GM18517 (cell line): ENCODE data around the gene ARF1.
A peak's percentile ranks its signal among the peaks of the same experiment; 100 is the strongest.

Experiments
- ATAC-seq: cut with Tn5 transposase; IDR thresholded peaks from one replicate; pipeline ENCODE4 v1.9.1; 2021; ENCODE audit warnings: mild to moderate bottlenecking, moderate library complexity; ENCODE audit not compliant: unreplicated experiment

Gene ARF1

DNA sequence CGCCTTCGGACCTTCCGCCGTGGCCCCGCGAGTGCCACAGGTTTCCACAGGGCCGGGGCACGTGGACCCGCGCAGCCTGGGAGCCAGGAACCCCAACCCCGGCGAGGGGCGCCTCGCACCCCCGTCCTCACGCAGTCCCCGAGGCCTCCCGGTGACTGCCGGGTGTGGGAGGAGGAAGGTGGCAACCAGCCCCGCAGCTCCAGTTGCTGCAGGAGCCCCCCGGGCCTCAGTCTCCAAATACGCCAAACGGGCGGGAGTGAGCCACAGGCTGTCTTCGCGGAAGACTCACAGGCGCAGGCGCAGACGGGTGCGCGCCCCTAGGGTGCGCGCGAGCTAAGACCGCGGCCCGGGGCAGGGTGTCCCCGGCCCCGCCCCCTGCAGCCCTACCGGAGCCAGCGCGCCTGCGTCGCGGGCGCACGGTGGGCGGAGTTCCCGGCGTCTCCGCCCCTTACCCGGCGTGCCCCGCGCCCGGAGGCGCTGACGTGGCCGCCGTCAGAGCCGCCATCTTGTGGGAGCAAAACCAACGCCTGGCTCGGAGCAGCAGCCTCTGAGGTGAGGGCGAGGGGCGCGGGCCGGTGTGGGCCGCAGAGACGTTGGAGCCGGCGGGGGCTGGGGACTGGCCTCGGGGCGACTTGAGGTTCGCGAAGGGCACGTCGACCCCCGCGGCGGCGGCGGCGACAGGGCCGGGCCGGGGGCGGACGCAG, at the start of gene ARF1:
ARF1 (plus strand) TSS at position 495 of the 704 bp plus-strand sequence. CDS start 14,407 bp downstream, outside the sequence.
- ATAC-seq: peak; percentile 69

DNA sequence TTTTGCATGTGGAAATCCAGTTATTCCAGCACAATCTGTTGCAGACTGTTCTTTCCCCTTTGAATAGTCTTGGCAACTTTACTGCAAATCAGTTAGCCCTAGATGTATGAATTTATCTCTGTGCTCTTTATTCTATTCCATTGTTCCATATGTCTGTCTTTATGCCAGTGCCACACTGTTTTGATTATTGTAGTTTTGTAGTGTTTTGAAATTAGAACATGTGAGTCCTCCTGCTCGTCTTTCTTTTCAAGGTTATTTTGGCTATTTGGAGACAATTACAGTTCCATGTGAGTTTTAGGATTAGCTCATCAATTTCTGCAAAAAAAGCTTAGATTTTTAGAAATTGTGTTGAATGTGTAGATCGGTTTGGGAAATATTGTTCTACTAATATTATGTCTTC, 49.1 kb upstream of the ARF1 start:
- no peak for ATAC-seq

DNA sequence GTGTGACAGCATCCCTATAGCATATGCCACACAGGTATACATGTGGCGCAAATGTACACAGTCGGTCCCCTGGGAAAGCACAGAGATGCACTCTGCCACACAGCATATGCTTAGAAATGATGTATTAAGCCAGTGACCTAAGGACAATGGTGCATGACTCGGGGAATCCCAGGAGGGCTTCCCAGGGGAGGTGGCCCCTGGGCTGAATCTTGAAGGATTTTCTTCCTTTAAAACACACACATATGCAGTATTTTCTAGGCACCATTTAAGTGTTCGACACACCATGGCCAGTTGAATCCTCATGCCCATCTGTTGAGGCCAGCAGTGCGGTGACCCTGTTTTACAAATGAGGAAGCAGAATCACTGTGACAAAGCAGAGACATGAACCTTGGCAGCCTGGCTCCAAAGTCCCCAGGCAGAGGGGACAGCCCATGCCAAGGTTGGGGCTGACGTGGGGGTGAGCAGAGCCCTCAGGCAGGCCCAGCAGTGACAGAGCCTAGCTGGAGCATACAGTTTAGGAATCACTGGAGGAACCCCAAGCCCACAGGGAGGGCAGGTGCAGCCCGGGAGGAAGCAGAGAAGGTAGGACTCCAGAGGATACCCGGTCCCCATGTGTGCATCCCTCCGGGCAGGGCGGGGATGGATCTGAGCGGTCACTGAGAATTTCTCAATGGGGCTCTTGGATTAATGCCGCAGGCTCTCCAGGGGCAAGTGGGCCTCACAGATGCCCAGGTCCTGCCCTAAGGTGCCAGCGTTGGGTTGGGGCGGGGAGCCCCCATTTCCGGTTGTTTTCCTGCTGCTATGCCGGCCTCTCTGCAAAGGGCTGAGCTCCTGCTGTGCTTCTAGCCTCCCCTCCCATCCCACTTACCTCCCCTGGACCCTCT, 47.3 kb upstream of the ARF1 start:
- ATAC-seq: no peak

DNA sequence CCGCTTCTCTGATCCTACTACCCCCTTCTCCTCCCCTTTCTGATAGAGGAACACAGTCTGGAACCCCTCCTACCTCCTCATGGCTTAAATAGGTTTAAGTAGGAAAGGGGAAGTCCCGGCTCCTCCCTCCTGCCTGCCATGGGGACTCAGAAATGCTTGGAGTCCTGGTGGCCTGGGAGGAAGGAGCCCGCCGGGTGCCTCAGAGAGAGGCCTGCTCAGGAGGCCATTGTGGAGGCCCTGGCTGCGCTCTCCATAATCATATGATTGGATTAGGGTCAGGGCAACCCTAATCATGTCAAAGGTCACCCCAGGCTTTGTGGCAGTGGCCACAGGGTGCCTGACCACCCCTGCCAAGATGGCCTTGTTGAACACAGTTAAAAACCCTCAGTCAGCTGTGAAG, 46.7 kb upstream of the ARF1 start:
- no peak for ATAC-seq

DNA sequence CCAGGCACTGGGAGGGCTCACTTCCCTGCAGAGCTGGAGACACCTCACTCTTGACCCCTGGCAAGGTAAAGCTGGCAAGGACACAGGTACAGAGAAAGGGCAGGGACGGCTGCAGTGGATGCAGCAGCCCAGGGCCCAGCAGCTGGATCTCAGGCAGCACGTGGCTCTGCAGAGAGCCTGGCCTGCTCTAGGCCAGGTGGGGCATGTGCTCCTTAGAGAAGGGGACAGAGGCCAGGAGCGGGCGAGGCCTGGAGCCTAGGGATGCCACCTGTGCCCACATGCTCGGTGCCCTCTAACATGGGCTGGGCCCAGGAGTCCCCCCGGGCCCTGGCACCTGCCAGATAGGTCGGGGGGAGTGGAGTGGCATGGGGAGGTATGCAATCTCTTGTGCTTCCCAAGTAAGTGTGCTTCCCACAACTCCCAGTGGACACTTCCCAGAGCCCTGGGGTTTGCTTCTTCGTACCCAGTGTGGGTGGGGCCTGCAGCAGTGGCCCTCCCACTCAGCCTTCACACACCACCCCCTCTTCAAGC, 45.7 kb upstream of the ARF1 start:
- ATAC-seq: no peak

DNA sequence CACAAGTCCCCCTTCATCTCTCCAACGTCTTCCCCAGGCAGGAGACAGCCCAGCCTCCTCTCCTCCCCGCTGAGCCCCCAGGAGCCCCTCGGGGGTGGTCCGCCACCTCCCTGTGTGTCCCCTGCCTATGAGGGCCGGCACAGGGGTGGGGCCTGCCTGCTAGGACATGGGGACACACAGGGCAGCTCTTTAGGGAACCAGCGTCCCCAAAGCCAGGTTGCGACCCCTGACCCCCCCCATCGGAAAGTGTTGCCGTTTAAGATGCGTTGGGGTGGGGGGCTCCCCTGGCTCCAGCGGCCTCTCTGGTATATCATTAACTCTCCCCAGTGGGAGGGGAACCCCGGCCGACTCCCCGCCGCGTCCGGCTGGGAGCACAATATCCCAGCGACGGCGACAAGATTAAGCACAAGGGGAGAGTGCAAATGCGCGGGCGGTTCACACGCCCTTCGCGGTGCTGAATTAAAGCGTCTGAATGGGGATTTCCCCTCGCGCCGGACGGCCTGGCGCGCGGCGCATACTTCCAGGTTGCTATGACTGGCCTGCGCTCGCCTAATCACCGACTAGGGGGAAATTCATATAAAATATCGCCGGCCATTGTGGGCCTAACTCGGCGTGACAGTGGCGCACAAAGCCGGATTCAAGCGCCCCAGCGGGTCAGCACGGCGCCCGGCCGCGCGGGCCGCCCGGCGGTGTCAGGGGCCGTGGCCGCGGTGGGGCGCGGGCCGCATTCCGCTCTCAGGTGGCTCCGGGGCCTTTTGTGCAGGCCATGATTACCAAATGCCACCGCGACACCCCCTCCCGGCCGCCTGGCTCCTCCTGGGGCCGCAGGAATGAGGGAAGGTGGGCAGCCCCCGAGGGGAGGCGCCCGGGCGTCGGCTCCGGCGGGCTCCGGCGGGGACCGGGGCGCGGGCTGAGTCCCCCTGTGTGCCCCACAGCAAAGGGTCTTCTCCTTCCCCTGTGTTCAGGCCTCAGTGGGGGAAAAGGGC, 44.8 kb upstream of the ARF1 start:
- peak; percentile 89 for ATAC-seq

DNA sequence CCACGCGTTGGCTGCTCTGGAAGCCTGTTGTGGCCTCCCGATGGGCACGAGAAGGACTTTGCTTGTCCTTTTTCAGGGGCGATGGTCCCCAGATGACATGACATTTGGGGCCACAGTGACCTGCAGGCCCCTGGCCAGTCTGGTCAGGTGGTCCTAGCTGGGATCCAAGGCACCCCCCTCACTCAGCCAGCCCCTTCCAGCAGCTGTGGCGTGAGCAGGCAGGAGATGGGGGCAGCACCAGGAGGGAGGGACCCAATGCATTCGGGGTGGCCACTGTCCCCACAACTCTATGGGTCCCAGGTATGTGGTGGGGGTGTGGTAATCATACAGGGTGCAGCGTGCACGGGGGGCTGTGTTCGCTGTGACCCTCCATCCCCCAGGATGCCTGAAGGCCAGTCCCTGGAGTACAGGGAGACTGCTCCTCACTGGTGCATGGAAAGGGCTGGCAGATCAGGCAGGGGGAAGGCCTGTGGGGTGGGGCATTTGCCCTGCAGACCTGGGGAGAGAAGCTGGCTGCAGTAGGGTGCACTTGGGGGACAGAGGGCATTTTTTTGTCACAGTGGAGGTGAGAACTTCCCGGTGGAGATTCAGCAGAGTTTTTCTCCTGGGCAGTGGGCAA, 44.0 kb upstream of the ARF1 start:
- no peak for ATAC-seq

DNA sequence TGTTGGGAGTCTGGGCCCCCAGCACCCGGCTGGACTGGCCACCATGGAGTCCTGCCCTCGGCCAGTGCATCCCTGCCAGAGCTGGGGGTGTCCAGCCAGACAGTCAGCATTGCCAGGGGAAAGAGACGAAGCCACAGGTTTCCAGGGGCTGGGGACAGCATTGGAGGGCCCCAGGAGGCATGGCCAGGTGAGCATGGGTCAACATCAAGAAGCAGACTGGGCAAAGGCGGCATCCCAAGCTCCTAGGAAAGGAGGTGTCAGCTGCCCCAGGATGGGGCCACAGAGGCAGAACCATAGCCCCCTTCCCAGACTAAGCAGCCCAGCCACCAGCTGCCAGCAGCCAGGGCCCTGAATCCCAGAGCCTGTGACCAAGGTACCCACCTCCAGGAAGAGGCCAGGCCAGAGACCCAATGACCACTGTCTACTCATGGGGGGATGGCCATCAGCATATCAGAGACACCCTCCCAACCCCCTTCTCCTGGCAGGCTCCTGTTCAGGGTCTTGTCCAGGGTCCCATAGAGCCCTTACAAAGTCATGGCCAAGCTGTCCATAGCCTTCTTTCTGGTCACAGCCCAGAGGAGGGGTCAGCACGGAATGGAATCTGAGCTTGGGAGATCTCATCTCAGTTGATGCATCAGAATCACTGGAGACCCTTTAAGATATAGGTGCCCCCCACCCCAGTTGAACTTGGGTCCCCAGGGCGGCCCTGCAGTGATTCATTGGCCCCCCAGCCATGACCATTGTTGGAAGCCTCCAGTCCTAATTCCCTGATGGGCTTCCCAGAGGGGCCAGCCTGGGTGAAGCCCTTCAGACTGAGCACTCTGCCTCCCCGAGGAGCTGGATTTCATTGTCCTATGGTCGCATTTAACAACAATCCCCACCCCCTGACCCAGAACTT, 43.3 kb upstream of the ARF1 start:
- no peak for ATAC-seq

DNA sequence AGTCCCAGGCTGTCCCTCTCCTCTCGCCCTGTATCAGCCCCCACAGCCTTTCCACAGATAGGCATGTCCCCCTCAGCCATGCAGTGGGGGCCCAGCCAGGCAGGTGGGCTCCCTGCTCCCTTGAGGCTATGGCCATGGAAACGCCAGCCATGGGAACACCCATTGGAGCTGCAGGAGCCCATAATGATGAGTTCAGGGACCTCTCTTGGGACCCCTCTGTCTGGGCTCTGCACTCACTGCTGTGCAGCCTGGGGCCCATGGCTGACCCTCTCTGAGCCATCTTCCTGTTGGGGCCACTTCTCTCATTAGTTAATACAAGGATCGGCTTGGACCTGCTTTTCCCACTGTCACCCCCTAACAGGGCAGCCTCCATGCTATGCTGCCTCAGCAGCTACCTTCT, 42.5 kb upstream of the ARF1 start:
- no peak for ATAC-seq

DNA sequence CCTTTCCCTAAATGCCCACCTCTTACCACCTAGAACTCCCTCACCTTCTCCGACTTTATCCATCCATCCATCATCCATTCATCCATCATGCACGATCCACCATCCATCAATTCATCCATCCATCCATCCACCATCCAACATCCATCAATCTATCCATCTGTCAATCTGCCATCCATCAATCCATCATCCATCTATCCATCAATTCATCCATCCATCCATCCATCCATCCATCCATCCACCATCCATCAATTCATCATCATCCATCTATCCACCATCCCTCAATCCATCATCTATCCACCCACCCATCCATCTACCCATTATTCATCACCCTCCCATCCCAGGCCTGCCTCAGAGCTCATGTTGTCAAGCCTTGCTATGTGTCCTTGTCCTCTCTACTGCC, 41.2 kb upstream of the ARF1 start:
- ATAC-seq: no peak

DNA sequence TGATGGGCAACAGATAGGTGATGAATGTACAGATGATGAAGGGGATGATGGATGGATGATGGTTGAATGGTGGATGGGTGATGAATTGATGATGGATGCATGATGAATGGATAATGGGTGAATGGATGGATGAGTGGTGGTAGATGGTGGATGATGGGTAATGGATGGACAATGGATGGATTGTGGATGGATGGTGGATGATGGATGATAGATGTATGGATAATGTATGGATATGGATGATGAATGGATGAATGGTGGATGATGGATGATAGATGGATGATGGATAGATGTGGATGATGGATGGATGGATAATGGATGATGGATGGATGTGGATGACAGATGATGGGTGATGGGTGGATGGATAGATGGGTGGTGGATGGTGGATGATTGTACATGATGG, 40.0 kb upstream of the ARF1 start:
- ATAC-seq: no peak

DNA sequence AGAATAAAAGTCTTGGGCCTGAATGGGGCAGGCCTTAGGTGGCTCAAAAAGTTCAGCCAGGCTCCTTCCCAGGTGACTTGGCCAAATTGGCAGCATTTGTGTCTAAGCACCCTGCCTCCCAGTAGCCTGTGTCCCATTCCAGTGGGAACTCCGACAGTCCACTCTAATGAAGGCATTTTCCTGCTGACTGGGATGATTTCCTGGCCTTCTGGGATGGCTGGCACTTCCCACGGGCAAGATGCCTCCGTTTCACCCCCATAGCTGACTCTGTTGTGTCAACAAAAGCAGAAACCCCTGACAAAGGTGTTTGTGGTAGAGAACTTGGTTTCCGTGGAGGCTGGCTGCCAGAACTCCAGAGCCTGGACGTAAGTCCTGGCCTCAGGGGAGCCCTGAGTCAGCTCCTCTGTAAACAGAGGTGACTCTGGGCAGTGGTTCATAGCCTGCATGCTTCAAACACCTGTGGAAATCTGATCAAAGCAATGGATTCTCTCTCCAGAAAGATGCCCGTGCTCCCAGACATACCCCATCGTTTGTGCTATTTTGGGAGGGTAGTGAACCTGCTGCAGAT, 39.1 kb upstream of the ARF1 start:
- ATAC-seq: no peak

DNA sequence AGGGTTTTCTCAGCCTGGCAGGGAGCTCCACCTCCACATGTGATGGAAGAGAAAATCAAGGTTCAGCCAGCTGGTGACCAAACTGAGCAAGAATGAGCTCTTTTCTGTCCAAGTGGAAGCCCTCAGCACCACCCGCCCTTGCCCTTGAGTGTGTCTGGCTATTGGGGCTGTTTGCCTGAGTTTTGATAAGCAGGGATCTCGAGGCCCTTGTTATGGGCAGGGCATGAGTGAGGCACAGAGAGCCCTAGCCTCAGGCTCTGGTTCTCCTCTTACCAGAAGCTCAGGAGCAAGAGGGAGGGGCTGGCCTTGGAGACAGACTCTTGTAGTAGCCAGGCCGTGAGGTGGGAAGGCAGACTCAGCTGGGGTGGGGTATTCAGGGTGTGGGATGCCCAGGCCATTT, 37.5 kb upstream of the ARF1 start:
- ATAC-seq: no peak

DNA sequence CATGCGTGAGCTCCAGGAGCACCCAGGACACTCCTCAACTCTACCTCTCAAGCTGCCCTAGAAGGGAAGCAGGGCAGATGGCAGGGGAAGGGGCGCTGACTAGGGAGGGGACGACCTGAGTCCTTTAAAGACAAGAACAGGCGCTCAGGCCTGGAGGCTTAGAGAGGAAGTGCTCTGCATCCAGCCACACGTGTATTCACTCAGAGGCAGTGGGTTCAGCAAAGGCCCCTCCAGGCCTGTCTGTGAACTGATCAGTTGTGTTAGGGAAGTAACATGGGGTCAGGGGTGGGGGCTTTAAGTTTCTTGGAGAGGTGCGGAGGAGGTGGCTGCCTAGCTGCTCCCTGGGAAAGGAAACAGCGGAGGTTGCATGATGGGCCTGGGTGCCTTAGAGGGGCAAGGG, 37.1 kb upstream of the ARF1 start:
- ATAC-seq: no peak

DNA sequence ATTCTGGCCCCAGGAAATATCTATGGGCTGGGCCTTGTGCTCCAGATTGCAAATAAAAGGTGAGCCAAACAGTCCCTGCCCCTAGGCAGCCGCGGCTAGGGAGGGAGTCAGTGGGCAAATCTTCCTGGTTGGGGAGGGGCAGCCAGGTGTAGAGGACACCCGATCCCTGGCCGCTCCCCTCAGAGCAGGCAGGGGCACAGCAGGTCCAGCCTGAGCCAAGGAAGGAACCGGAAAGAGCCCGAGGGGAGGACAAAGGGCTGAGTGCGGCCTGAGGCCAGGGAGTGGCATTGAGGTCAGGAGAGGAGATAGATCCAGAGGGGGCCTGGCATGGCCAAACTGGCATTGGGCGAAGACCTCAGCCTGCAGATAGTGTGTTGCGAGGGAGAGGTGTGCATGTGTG, 36.6 kb upstream of the ARF1 start:
- ATAC-seq: no peak

DNA sequence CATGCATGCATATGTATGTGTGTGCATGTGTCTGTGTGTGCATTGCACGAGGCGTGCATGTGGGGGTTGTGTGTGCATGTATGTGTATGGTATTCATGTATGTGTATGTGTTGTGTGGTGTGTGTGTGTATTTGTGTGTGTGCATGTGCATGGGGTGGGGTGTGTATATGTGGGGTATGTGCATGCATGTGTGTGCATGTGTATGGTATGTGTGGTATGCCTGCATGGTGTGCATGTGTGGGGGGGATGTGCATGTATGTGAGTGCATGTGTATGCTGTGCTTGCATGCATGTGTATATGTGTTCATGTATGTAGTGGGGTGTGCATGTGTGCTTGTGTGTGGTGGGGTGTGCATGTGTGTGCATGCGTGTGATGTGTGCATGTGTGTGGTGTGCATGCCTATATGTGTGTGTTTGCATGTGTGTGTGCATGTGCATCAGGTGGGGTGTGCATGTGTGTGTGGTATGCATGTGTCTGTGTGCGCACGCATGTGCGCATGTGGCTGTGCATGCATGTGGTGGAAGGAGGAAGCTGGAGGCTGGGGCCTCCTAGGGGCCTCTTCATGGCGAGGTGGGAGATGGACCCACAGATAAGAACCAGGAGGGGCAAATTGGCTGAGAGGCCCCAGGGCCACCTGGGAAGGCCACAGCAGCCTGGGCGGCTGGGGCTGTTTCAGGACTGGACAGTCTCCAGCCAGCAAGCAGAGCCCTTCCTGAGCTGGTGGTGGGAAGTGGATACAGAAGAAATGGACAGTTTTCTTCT, 35.9 kb upstream of the ARF1 start:
- ATAC-seq: no peak

DNA sequence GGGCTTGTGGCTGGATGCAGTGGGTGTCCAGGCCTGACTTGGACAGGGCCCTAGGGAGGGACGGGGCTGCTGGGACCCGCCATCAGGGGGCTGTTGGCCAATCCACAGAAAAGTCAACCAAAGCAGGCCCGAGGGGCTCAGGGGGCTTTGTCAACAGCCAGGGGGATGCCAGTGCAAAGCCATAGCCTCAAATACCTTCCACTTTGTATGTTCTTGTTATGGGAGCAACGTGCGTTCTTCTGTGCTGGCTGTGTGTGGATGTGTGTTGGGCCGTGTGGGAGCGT, 35.4 kb upstream of the ARF1 start:
- ATAC-seq: no peak

DNA sequence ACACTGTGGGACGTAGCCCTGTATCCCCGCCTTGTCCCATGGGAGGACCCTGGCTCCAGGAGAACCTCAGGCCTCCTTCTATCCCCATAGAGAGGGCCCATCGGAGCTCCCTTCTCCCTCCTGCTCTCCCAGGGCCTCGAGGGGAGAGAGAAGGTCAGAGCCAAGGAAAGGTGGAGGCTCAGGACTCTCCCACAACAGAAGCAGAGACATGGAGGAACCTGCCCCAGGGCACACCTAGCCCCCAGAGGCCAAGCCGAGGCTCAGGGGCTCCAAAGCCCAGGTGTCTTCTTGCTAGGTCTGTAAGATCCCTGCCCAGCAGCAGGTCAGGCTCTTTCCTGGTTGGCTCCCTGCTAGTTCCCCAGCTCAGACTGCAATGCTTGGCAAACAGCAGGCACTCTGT, 34.4 kb upstream of the ARF1 start:
- no peak for ATAC-seq
